GM21526 (cell line): ENCODE results near the gene ROBO4.

Source experiments
- ATAC-seq: cut with Tn5 transposase; IDR thresholded peaks from one replicate; pipeline ENCODE4 v1.9.1; 2021; ENCODE audit warnings: moderate library complexity; ENCODE audit not compliant: unreplicated experiment, low FRiP score

ROBO4 gene

DNA sequence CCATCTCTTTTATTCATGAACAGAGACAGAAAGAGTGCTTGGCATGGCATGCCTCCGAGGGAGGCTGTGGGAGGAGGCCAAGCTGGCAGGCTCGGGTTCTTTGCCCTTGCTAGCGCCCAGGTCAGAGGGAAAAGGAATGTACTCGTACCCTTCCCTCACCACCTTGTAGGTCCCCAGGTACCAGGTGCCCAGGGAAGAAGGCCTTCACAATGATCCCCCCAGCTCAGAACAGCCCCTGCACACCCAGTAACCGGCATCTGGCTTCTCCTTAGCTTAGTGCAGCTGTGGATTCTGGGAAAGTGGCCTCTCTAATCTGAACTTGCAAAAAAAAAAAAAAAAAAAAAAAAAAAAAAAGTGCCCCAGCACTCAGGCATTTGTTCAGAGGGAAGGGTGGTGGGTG is 22.7 kb upstream of the ROBO4 start:
- ATAC-seq, result no peak

- no peak for ATAC-seq
These were observed 22.2 kb upstream of the ROBO4 start for GRCh38 chr11:124919898-124920297.

- ATAC-seq, result no peak
These were observed 21.3 kb upstream of the ROBO4 start, which contains the start of gene HEPN1 for GRCh38 chr11:124918950-124919349. HEPN1 (plus strand) TSS chr11:124919250.

GRCh38 chr11:124917115-124917637 is 19.5 kb upstream of the ROBO4 start:
- ATAC-seq, result no peak

DNA sequence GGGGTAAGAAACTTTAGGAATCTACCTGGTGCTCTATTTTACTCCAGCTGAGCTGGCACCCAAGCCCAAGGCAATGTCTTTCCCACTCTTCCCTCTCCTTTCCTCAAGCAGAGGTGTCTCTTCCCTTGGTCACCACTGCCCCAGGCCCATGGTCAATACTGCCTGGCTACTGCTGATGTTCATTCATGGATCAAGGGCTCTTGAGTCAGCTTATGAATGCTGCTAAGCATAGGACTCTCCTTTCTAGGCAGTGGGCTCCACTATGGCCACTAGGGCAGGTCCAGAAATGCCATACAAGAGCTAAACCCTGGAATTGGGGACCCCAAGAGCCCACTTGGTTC is 18.7 kb upstream of the ROBO4 start:
- ATAC-seq, result no peak

DNA sequence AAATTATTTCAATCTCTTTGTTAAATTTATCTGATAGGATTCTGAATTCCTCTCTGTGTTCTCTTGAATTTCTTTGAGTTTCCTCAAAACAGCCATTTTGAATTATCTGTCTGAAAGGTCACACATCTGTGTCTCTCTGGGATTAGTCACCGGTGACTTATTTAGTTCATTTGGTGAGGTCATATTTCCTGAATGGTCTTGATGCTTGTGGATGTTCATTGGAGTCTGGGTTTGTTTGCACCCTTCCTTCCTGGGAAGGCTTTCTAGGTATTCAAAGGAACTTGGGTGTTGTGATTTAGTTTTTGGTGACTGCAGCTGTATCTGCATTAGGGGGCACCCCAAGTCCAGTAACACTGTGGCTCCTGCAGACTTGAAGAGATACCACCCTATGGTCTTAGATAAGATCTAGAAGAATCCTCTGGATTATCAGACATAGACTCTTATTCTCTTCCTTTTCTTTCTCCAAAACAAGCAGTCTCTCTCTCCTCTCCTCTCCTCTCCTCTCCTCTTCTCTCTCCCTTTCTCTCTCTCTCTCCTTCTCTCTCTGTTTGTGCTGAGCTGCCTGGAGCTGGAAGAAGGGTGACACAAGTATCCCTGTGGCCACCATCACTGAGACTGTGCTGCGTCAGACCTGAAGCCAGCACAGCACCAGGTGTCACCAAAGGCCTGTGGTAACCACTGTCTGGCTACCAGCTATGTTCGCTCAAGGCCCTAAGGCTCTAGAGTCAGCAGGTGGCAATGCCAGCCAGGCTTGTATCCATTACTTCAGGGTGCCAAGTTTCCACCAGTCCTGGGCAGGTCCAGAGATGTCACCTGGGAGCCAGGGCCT is 18.1 kb upstream of the ROBO4 start:
- no peak for ATAC-seq

GRCh38 chr11:124902616-124903015 is 5.0 kb upstream of the ROBO4 start:
- no peak for ATAC-seq

DNA sequence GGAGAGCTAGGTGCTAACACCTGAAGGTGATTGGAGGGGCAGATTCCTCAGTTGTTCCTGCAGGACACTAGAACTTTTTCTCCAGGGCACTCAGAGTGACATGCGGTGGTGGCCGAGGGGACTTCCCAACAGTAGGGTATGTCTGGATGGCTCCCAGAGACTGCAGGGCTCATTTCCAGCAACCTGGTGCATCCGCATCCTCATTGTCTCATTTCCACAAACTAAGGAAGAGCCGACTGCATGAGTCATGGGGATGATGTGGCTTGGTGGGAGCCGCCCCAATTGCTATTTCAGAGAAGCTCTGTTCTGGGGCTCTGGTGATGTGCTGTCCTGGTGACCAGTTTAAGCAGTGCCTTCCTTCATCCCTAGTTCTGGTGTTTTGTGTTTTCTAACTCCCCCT is 2.8 kb upstream of the ROBO4 start:
- ATAC-seq, result no peak

DNA sequence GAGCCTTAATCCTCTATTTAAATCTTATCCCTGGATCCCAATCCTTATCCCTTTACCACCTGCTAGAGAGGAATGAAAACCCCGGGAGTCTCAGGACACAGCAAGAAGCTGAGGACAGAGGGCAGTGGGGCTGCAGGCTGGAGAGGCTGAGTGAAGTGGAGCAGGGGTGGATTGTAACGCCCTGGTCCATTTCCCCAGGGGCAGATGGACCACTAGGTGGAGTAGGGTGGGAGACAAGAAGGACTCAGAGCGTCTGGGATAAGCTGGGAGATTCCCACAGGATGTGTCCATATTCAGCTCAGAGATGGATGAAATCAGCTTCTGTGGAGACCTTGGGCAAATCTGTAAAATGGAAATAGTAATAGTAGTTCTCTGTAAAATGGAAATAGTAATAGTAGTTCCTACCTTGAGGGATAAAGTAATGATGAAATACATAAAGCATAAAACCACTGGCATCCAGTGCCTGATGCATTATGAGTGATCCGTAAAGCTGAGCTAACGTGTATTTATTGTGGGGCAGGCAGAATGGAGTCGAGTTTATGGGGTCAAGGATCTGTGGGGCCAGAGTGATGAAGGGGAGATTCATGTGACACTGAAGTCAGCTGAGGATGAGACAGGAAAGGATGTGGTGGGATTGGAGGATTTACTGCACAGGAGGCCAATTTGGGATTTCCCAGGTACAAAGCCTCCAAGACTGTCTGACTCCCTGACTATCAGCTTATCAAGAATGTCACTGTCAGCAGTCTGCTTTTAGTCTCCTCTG is 1.9 kb upstream of the ROBO4 start:
- ATAC-seq, result no peak

- ATAC-seq, result no peak
These were observed 1.0 kb upstream of the ROBO4 start for GRCh38 chr11:124898711-124899110.

GRCh38 chr11:124898263-124898680 is 607 bp upstream of the ROBO4 start:
- ATAC-seq, result no peak

- ATAC-seq, result no peak
These were observed 759 bp downstream of the ROBO4 start for GRCh38 chr11:124896821-124897391.

- no peak for ATAC-seq
These were observed 1.5 kb downstream of the ROBO4 start for GRCh38 chr11:124896071-124896750.

DNA sequence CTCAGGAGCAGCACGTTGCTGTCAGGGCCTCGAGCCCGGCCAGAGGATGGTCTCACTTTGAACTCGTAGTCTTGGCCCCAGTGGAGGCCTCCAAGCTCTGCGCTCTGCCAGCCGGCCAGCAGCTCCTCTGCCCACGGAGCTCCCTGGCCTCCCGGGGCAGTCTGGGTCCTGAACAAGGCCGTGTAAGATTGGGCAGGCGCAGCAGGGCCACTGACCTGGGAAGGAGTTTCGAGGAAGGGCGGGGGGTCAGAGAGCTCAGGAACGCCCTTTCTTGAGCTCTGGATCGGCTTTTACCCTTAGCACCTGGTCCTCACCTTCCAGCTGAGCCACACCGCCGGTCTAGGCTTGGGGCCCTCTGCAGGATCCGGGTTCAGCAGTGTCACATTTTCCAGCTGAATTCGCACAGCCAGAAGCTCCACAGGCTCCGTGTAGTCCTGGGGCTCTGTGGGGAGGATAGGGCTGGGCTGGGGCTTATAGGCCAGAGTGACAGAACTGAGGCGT is 2.1 kb downstream of the ROBO4 start:
- ATAC-seq, result no peak

- no peak for ATAC-seq
These were observed 2.8 kb downstream of the ROBO4 start for GRCh38 chr11:124894606-124895430.

DNA sequence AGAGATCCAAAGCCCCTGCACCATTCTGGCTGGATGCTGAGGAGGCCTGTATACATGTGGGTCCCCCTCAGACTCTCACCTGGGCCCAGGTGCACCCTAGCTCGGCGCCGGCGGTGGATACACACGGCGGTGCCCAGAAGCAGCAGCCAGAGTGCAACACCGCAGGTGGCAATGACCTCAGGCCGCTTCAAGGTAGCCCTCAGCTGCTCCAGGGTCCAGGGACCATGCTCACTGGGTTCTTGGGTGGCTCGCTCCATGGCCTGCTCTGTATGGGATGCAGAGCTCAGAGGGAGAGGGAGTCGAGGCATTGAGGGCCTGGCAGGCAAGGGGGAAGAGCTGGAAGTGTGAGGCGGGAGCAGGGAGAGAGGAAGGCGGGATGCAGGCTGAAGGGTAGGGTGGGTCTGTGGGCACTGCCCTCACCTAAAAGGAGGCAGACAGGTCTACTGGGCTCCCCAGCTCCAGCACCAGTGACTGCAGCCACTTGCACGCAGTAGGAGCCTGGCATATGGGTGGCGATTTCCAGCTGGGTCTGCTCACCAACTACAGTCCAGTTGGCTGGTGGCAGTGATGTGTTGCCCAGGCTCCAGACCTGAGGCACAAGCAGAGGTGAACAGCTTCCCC is 3.8 kb downstream of the ROBO4 start:
- ATAC-seq, result no peak

DNA sequence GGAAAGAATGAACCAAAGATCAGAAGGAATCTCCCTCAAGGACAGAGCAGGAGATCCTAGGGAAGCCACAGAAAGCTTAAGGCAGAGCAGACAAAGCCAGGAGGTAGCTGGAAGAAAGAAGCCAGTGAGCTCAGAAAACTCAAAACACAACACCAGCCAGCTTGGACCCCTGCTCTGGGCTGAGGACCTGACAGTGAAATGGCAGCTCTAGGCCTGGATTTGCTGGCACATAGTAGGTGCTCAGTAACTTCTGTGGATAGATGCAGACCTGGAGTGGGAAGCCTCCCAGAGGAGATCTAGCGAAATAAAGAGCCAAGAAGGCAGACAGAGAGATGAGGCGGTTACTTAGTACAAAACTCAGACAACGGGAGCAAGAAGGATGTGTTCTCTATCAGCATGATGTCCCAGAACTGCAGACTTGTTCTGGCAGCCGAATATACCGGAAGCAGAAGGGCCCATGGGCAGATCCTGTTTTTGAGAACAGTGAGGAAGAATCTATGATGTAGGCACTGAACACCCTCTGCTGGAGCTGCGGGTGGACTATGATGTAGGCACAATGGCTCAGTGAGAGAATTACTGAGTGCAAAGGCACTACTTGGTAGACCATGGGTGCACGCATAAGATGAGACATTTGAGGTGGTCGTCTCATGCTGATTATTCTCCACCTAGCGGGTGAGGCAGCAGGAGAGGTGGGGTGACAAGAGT is 4.8 kb downstream of the ROBO4 start:
- no peak for ATAC-seq

- ATAC-seq, result no peak
These were observed 5.5 kb downstream of the ROBO4 start for GRCh38 chr11:124892146-124892545.

DNA sequence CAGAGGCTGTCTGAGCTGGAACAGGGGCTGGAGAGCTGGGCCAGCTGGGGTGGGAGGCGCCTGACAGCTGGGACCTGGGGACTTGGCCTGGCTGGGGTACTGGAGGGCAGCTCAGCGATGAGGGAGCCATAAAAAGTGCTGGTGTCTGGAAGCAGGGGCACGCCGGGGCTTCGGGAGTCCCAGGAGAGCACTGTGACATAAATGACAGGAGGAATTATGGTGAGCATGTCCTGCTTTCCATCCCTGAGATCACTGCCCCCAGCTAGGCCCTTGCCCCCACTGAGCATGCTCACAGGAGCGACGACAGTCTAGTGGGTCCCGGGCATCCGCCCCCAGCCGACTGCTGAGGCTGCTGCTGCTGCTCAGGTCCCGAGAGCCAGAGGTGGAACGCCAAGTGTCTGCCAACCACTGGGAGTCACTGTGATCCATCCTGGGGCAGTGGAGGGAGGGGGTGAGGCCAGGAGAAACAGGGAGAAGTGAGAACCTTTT is 6.2 kb downstream of the ROBO4 start:
- ATAC-seq, result no peak
